GM18502 (cell line): ENCODE data around the gene ERAS.
"Not testable (repeated sequence)": the region's sequence is repeated elsewhere in the genome, so short reads cannot be mapped to it uniquely, and the experiment has no call there.

Source experiments
- ATAC-seq: cut with Tn5 transposase; IDR thresholded peaks from one replicate; pipeline ENCODE4 v1.9.1; 2021; ENCODE audit warnings: mild to moderate bottlenecking; ENCODE audit not compliant: unreplicated experiment, poor library complexity

Gene ERAS

DNA sequence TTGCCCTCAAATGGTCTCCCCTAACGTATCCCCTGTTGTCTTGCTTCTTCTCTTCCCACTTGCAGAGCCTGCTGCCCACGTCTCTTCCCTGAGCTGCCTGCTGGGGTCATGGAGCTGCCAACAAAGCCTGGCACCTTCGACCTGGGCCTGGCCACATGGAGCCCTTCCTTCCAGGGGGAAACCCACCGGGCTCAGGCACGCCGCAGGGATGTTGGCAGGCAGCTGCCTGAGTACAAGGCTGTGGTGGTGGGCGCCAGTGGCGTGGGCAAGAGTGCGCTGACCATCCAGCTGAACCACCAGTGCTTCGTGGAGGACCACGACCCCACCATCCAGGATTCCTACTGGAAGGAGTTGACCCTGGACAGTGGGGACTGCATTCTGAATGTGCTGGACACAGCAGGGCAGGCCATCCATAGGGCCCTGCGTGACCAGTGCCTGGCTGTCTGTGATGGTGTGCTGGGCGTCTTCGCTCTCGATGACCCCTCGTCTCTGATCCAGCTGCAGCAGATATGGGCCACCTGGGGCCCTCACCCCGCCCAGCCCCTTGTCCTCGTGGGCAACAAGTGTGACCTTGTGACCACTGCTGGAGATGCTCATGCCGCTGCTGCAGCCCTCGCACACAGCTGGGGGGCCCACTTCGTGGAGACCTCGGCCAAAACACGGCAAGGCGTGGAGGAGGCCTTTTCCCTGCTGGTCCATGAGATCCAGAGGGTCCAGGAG, 2.9 kb downstream of the ERAS start:
- no peak for ATAC-seq

- no peak for ATAC-seq
These were observed 5.0 kb downstream of the ERAS start for GRCh38 chrX:48831136-48831908.

GRCh38 chrX:48831909-48832291, 5.6 kb downstream of the ERAS start:
- no peak for ATAC-seq

DNA sequence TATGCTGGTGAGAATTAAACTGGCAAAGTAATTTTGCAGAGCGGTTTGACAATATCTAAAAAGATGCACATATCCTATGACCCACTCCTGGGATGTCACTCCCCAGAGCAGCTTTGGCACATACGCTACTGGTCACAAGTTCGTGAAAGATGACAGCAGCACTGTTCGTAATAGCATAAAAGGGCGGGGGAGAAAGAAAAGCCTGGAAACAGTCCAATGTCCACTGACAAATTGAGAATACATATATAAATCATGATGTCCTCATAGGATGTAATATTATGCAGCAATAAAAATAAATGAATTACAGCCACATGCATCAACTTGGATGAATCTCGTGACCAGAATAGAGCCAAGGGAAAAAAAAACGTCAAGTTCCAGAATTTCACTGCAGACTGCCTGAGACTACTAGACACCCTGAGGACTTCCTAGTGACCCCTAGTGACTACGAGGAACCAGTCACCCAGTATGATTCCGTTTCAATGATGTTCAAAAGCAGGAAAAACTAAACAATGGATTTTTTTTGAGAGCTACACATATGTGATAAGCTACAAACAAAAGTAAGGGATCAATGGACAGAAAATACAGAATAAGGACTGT, 7.3 kb downstream of the ERAS start:
- no peak for ATAC-seq

- no peak for ATAC-seq
These were observed 8.0 kb downstream of the ERAS start for GRCh38 chrX:48834383-48834709.

DNA sequence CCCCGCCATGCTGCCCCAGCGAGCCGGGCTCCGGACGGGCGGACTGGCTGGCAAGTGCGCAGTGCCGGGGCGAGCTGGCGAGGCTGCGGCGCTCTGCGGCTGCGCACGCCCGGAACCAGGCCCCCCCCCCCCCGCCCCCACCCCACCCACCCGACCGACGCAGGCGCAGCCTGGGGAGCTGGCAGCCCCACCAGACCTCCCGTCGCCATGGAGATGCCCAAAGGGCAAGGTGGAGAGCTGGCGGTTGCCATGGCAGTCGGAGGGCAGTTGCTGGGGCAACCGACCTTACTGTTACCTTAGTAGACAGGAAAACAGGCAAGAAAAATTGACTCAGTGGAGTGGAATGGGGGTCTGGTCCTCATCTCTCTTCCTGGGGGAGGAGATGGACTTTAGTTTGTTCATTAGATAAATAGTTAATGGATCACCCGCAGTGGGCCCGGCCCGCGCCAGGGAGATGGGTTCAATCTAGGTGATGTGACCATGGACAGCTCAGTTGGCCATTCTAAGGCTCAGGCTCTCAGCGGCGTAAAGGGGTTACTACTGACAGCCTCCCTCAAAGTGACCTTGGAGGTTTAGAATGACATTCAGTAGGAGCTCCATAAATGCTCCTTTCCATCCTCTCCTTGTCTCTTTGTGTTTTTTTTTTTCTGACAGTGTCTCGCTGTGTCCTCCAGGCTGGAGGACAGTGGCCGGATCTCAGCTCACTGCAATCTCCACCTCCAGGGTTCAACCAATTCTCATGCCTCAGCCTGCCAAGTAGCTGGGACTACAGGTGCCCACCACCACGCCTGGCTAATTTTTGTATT, 9.4 kb downstream of the ERAS start, which contains the start of gene PCSK1N:
TSS of gene PCSK1N (minus strand) at position 87 of the 806 bp plus-strand sequence. CDS start at position 9, 78 bp downstream.
- ATAC-seq, result no peak

DNA sequence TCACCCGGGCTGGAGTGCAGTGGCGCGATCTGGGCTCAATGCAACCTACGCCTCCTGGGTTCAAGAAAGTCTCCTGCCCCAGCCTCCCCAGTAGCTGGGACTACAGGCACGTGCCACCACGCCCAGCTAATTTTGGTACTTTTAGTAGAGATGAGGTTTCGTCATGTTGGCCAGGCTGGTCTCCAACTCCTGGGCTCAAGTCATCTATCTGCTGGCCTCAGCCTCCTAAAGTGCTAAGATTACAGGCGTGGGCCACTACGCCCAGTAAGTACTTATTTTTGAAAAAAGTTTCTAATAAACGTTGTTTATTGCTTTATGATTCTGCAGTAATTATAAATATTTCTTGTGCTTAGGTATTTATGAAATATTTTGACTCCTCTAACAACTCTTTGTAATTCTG, 13.4 kb downstream of the ERAS start:
- ATAC-seq, result no peak

DNA sequence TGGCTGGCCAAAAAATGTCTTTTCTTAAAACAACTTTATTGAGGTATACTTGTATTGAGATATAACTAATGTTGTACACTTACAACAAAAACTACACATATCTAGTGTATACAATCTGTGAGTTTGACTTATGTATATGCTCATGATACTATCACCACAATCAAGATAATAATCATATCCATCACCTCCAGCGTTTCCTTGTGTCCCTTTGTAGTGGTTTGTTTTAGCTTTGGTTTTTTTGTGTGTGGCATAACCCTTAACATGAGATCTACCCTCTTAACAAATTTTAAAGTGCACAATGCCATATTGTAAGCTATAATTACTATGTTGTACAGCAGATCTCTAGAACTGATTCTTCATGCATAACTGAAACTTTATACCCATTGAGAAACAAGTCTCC, 22.5 kb downstream of the ERAS start:
- no peak for ATAC-seq

- no peak for ATAC-seq
These were observed 26.5 kb downstream of the ERAS start for GRCh38 chrX:48852857-48853256.

GRCh38 chrX:48853494-48853893, 27.2 kb downstream of the ERAS start:
- ATAC-seq, result not testable (repeated sequence)

GRCh38 chrX:48854121-48854804, 27.9 kb downstream of the ERAS start:
- ATAC-seq, result not testable (repeated sequence)

DNA sequence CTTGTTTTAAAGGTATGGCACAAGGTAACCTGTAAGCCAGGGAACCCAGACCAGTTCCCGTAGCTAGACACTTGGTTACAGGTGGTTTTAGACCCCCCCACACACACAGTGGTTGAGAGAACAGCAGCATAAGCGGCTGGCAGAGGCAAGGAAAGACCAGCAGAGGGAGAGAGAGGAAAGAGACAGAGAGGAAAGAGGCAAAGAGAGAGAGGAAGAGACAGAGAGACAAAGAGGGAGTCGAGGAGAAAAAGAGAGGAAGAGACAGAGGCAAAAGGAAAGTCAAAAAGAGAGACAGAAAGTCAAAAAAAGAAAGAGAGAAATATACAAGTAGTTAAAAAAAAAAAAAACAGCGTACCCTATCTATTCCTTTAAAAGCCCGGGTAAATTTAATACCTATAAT, 28.6 kb downstream of the ERAS start:
- no peak for ATAC-seq

DNA sequence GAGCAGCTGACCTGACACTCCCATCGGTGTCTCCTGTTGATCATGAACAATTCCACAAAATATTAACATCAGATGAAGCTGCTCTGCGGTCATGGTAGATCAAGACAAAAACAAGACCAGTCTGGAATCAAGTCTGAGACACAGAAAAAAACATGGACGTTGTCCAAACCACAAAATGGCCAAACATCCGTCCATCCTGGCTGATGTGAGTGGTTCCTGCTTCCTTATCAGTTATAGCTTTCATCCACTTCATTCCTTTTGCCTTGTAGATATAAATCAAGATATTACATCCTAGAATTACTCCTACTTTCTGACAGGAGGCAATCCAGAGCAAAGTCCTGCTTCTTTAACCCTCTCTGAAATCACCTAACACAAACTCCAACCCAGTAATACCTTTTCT, 37.9 kb downstream of the ERAS start:
- no peak for ATAC-seq

DNA sequence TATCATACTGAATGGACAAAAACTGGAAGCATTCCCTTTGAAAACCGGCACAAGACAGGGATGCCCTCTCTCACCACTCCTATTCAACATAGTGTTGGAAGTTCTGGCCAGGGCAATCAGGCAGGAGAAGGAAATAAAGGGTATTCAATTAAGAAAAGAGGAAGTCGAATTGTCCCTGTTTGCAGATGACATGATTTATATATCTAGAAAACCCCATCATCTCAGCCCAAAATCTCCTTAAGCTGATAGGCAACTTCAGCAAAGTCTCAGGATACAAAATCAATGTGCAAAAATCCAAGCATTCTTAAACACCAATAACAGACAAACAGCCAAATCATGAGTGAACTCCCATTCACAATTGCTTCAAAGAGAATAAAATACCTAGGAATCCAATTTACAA, 45.7 kb downstream of the ERAS start:
- ATAC-seq, result not testable (repeated sequence)

DNA sequence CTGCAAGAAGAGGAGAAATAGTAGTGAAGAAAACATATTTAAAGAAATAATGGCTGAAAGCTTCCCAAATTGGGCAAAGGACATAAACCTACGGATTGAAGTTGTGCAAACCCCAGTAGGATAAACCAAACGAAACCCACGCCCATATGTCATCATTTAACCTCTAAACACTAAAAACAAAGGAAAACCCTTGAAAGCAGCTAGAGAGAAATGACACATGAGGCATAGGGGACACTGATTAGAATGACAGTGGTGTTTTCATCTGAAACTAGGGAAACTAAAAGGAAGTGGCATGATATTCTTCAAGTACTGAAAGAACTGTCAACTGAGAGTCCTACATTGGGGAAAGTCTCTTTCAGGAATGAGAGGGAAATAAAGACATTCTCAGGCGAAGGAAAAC, 50.6 kb downstream of the ERAS start:
- ATAC-seq, result not testable (repeated sequence)
